Uterus (tissue), 2 donors: ENCODE results near the gene TAF15.

Experiments
- POLR2A ChIP-seq, 2 donors: fragments of 450-650 bp; IDR thresholded peaks; one replicate each; pipeline ENCODE4 v1.6.1; 2016; ENCODE audit warnings: antibody characterized with exemption in 2 of 2, mild to moderate bottlenecking in 1 of 2, moderate library complexity in 1 of 2
- TF ChIP-seq, protein P1 (sequence below), 4 experiments: fragments of 200-600 bp in 2 of 4; fragments of 450-650 bp in 2 of 4; sonication (generic) in 2 of 4; IDR thresholded peaks; one replicate each; pipeline ENCODE4 v1.5.1; 2016 to 2019; ENCODE audit warnings: antibody characterized with exemption in 4 of 4, mild to moderate bottlenecking in 2 of 4, moderate library complexity in 1 of 4

DNA sequence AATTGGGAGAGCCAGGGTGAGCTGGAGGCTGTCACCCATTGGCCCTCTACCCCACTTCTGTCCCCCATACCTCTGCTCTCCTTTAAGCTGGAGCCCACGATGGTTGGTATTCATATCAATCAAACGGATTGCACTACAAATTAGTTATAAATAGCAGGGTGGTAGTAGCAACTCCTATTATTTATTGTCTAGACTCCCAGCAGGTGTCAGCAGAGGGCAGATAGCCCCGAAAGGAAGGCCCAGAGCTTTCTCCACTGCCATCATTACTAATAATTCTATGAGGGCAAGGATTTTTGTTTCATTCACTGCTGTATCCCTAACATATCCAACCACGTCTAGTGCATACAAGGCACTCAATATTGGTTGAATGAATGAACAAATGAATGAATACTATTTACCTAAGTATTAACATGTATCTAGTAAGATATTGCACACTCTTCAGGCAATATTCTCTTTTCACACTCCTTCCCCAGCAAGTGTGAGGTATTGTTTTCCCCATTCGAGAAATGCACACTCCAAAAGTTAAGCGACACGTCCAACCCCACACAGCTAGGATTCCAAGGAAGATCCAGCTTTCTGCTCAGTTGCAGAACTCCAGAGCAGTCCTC lies 42.3 kb upstream of the TAF15 start:
- TF ChIP-seq POLR2A (IDR thresholded peaks at IDR 0.05) = no peak
- TF ChIP-seq, protein P1, sequence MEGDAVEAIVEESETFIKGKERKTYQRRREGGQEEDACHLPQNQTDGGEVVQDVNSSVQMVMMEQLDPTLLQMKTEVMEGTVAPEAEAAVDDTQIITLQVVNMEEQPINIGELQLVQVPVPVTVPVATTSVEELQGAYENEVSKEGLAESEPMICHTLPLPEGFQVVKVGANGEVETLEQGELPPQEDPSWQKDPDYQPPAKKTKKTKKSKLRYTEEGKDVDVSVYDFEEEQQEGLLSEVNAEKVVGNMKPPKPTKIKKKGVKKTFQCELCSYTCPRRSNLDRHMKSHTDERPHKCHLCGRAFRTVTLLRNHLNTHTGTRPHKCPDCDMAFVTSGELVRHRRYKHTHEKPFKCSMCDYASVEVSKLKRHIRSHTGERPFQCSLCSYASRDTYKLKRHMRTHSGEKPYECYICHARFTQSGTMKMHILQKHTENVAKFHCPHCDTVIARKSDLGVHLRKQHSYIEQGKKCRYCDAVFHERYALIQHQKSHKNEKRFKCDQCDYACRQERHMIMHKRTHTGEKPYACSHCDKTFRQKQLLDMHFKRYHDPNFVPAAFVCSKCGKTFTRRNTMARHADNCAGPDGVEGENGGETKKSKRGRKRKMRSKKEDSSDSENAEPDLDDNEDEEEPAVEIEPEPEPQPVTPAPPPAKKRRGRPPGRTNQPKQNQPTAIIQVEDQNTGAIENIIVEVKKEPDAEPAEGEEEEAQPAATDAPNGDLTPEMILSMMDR (IDR thresholded peaks at IDR 0.05) = peak; percentile 40 to 45 (median 42)
